SHP77 treated with DMSO at 0.1 percent for 48 hours (cell line): Measurements from ENCODE around the gene EDAR.

Source experiments
- DNase-seq: peaks from one replicate; lab custom pipeline; 2025; lab: John Stamatoyannopoulos, UW

EDAR gene

DNA sequence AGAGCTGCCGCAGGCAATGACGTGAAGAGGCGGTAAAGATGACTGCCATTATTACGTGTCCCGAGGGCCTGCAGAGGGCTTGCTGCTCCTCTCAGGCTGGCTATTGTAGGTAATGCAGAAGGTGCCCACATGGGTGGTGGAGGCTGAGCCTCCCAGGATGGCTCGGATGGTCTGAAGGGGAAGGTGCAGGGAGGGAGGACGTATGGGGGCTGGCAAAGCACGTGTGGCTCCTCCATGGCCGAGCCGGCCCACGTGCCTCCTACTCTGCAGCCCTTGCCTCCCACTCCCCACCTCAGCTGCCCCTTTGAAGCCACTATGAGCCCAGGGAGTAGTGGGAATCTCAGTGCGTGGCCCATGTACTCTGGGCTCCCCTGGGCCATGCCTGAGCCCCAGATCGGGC lies 48.9 kb downstream of the EDAR start:
- DNase-seq, result no peak

DNA sequence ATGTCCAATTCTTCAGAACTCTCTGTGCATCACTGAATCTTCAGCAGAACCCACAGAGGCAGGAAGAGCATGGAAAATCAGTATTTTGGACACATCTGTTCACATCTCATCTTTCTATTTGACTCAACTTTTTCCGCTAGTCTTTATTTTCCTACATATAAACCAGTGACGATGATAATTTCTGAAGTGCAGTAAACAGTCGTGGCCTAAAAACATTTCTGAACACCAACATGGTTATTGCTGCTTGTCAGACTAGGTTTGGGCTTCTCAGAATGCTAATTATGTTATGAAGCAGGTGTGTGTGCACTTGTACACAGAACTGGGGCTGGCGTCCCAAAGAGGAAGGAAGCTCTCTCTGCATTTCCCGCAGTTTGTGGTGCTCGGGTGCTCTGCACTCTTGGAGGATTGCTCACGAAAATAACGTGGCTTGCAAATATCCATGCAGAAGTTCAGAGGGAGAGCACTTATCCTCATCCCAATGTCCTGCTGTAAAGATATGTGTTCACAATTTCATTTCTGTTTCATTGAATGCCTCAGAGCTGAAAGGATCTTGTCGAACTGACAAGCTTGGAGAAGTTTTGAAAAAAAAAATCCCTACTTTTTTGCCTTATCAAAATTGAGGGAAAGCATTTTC lies 50.8 kb downstream of the EDAR start:
- no peak for DNase-seq

DNA sequence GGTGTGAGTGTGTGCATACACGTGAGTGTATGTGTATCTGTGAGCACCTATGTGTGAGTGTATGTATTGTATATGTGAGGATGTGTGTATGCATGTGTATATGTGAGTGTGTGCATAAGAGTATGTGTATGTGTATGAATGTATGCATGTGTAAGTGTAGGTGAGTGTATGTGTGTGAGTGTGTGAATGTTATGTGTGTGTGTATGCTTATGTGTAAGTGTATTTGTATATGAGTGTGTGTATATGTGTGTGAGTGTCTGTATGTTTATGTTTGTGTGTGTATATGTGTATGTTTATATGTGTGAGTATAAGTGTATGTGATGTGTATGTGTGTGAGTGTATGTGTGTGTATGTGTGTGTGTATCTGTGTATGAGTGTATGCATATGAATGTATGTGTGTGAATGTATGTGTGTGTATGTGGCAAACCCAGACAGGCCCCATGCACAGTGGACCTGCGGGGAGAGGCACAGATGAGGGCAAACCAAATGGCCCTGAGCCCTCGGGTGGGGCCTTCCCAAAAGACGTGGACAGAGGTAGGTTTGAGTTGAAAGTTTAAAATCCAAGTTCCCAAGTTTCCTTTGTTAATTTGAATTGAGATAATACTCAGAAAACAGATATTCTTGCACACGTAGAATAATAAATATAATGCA lies 51.5 kb downstream of the EDAR start:
- no peak for DNase-seq

DNA sequence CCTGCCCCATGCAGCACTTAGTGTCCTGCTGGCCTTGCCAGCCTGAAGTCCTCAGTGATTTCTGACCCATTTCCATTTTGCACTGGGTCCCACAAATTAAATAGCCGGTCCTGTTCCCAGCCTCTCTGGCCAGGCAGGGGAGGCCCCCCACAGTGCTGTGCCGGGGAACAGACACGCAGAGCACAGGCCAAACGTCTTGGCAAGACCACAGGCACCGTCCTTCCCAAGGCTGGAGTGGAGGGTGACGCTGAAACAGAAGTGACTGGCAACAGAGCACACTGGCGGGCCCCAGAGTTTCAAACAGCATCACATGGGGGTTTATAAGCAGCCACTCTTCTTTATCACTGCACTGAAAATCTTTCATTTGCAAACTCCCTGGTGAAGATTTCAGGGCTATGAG lies 52.2 kb downstream of the EDAR start:
- no peak for DNase-seq

DNA sequence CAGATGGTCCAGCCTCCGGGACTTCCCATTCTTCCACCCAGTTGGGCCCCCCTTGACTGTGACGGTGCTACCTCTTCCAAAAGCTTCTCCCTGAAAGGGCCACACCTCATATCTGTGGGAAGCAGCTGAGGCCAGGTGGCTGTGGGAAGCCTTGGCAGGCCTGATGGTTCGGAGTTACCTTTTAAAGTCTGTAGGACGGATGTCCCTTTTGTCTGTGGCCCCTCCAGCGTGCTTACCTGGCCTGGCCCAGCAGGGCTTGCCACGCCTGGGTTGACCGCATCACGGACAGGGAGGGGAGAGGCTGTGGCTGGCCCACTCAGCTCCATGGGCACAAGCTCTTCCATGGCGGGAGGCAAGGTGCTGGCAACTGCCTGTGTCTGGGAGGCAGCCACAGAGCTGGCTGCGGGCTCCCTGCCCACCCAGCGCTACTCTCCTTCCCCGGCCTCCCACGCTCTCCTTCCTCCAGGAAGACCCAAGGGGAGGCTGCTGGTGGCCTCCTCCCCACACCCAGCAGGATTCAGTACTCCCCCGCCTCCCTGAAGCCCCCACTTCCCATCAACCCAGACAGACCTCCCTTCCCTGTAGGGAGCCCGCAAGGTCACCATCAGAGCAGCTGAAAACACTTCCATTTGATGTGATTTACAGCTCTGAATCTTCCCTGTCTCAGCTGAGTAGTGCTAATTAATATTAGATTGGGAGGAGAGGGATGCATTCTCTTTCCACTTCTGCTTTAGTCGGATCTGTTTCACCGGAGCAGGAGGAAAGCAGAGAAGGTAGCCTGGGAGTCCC lies 52.8 kb downstream of the EDAR start:
- DNase-seq, result no peak

DNA sequence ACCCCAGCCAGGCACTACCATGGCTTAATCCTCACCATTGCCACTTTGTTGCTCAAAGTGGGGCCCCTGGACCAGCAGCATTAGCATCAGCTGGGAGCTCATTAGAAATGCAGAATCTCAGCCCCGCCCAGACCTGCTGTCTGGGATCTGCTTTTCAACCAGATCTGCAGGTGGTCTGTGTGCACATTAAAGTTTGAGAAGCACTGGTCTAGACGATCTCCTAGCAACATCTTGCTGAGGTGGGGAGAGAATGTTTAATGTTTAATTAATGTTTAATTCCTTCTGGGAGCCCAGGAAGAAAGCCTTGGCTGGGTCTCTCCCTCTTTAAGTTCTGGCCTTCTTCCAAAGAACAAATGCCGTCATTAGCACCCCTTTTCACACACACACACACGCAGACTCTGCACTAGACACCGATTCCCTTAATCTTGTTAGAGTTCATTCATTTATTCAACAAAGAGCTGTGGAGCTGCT lies 53.7 kb downstream of the EDAR start:
- DNase-seq, result no peak

DNA sequence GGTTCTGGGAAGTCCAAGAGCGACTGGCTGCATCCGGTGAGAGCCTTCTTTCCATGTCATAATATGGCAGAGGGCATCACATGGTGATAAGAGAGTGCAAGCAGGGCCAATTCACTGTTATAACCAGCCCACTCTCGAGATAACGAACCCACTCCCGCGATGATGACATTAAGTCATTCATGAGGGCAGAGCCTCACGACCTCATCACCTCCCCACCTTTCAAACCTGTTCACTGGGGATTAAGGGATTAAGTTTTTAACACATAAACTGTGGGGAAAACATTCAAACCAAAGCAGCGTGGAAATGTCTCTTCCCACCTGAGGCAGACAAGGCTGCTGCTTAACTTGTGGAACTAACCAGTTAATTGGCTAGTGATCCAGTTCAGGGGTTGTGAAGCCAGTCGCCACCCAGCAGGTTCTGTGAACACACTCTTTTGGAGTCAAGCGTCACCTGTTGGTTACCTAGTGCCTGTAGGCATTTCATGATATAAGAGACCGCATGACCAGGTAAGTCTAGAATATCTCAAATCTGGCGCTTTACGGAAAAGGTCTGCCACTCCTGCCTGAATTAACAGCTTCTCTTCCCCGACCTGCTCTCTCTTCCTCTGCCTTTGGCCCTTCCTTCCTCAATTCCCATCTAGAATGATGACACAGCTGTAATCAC lies 54.3 kb downstream of the EDAR start:
- no peak for DNase-seq

DNA sequence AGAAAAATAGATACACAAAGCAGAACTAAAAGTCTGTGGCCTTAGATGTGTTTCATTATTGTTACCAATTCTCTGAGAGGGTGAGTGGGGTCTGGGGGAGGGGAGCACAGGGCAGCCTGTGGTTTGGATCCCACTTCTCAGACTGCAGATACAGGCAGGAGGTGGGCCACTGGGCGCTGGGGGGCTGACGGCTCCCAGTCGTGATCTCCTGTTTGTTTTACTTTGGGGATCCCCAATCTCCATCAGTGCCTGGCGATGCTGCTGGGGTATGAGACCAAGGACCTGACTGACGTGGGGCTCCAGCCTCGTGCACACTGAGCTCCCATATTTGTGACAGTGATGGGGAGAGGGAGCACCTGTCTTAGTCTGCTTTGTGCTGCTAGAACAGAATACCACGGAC lies 54.9 kb downstream of the EDAR start:
- DNase-seq, result no peak

DNA sequence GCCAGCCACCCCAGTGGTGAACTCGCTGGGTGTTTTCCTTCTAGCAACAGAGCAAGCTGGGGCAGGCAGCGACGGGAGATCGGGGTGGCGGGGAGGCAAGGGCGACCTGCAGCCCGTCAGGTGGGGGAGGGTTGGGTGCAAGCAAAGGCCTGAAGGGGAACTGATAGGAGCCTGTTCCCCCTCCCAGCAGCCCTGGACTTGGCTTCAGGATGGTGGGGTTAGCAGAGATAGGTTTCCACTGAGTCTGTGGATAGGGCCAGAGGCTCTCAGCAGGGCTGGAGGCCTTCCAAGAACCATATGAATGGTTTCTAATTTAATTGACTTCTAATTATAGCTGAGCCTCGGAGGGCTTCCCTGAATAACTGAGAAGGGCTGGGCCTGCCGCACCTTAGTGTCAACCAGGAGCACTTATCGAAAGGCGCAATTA lies 55.3 kb downstream of the EDAR start:
- no peak for DNase-seq

DNA sequence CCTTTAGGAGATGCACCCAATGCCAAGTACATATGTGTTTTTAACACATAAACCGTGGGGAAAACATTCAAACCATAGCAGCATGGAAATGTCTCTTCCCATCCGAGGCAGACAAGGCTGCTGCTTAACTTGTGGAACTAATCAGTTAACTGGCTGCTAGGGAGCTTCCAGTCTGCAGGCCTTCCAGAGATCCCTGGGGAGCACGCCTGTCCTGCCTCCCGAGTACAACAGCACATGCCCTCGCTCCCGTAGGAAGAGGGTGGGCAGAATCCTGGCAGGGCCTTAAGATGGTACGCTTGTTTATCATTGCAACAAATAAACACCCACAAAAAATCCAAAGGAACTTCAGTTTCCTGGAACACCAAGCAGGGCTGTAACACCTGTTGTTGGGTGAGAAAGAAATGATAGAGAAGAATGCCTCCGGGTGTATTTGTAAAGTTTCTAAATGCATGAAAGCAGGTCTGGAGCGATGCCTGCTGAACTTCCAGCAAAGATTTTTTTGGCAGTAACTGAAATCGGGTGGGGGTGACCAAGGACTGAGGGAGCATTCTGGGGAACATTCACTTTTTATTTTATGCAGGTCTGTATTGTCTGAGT lies 56.2 kb downstream of the EDAR start:
- DNase-seq, result no peak

DNA sequence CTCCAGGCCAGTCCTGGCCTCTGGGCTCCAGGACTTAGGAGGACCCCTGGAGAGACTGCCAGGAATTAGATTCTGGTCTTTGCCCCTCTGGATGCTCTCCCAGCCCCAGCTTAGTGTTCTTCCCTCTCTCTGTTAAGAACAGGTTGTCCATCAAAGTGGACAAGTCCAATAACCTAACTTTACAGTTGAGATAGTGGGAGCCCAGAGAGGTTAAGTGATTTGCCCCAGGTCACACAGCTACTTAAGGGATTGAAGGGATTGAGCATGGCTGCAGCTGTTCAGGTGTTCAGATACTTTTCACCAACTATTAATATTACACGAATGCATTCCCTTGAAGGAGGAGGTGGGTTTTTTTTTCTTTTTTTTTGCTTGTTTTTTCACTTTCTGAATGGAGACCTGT lies 57.6 kb downstream of the EDAR start:
- no peak for DNase-seq

DNA sequence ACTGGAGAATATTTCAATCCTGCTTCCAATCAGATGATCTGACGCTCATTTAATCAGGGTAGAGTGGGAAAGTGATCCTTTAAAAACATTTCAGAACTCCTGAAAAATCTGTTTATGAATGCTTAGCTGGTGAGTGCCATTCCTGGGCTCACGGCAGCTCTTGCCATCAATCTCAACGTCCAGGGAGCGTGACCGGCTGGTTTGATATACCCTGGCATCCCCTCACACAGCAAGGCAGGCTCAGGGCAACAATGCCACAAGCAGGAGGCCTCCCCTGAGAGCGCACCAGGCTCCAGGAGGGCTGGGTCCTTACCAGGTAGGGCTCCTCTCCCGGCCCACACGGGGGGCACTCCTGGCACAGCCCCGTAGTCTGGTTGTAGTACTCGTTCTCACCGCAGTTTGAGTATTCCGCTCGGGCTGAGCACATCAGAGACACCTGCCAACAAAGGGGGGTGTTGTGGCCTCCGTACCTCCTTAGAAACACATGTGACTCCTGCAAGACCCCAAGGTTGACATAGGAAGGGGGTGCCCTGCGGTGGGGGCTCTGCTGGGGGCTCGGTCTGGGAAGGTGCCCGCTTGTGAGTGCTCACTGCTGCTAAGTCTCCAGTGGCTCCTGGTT lies 59.1 kb downstream of the EDAR start:
- DNase-seq, result no peak

DNA sequence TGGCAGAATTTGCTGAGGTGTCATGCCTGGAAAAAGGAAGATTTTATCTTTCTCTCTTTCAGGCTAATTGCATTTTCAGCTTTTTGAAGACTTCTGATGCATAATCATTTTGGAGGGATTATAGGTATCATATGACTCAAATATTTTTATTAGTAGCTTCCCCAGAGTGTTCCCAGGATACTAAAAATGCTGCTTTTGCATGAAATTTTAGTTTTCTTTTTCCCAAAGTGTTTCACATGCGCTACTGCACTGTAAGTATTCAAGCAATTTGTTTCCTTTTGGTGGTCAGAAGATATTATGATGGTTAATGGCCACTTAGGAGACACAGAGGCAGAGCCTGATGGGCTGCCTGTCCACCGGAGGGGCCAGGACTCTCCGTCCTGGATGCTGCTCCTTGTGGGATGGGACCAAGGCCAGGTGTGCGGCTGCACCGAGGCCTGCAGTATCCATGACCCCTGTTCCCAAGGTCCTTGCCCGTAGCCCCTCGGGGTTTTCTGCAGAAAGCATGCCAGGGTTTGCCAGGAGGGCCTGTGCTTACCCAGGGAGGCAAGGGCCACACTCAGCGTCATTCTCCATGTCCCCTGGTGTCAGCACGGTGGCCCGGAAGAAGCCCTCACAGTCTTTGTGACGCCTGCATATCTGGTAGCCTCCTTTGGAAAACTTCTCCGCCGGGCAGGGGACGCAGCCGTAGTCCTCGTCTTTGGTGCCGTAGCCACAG lies 60.2 kb downstream of the EDAR start:
- no peak for DNase-seq

DNA sequence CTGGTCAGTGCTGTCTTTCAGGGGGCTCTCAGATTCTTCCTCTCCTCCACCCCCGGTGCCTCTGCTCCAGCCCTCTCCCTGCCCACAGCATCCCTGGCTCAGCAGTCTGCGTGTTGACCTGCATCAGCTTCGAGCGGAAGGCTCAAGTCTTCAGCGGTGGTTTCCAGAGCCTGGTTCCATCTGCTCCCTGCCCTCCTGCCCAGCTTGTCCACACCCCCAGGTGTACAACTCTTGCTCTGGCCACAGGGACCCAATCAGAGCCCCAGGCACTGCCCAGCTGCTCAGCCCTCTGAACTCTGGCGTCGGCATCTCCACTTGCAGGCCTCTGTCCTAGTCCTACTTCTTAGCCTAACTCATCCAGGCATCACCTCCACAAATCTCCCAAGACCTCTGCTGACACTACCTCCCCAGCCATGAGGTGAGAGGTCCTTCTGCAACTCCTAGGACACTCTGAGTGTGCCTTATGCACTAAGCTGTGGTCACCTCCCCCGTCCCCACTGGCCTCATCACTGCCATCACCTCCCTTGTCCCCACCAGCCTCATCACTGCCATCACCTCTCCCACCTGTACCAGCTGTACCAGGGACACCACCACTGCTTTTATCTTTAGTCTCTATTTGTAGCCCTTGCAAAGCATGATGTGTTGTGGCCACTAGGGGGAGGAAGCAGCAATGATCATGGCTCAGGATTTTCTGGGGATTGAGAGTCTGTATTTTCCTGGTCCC lies 60.9 kb downstream of the EDAR start:
- peak; percentile 49 for DNase-seq

DNA sequence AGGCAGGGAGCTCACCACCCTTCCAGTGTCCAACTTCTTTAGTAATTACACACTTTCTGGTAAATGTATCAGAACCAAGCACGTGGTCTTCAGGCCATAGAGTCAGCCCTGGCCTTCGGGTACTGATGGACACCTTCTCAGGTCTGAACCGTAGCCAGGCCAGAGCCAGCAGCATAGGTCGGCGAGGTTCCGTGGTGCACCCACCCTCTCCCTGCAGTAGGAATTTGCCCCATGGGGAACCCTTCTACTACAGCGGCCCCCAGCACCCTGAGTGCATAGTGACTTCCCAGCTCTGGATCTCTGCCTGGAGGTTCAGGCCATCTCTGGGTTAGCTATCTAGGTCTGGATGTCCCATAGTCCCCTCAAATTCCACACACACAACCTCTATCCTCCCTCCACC lies 61.6 kb downstream of the EDAR start:
- no peak for DNase-seq

DNA sequence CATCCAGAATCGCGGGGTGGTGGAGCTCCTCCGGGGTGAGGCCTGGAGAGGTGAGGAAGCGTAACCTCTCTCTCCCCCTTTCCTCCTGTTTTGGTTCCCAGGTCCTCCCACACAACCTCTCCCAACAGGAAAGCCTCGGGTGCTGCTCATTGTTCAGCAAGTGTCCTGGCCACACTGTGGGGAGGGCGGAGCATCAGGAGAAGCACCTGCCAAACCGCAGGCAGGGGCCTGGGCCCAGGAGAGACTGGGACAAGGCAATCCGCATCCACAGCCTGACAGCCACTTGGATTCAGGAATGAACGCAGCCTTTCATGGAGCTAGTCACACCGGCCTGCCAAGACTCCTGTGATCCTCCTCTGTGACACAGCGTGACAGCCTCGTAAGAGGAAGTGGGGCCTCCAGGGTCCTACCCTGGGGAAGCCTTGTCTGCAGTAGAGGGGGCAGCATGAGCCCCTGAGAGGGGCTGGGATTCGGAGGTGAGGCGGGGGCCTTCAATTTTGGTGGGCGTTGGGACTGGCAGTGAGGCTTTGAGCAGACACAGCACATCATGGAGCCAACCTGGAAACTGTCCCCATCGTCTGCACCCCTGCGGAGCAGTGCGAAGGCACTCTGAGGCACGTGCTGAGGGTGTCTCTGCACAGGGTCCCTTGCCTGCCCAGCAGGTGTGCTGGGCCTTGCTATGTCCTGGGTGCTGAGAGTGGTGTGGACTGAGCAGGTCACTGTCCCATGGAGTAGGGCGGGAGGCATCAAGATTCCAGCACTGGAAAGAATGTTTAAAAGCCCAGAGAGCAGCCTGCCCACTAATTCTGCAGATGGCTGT lies 62.2 kb downstream of the EDAR start:
- no peak for DNase-seq

DNA sequence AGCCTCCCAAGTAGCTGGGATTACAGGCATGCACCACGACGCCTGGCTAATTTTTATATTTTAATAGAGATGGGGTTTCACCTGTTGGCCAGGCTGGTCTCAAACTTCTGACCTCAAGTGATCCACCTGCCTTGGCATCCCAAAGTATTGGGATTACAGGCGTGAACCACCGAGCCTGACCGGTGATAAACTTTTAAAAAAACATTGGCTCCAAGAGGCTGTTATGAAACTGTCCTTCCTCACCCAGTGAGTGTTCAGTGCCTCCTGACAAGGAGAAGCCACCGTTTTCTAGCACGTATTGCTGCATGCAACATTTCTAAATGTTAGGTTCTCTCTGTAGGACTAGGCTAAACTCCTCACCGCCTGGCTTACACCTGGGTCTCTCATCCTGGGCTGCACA lies 63.3 kb downstream of the EDAR start:
- no peak for DNase-seq

DNA sequence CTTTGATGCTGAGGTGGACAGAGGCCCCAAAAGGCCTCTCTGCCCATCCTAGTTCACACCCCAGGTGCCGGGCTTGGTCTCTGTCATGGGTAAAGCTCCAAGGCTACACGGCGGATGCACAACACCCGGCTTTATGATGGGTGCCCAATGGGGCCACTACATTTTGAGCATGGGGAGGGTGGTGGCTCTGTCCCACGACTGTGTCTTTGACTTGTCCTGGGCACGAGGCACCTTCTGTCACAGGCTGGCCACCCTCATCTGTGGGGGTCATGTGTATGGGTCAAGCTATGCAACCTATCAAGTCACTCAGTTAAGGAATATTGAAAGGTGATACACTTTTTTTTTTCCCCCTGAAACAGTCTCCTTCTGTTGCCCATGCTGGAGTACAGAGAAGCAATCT lies 63.7 kb downstream of the EDAR start:
- no peak for DNase-seq

DNA sequence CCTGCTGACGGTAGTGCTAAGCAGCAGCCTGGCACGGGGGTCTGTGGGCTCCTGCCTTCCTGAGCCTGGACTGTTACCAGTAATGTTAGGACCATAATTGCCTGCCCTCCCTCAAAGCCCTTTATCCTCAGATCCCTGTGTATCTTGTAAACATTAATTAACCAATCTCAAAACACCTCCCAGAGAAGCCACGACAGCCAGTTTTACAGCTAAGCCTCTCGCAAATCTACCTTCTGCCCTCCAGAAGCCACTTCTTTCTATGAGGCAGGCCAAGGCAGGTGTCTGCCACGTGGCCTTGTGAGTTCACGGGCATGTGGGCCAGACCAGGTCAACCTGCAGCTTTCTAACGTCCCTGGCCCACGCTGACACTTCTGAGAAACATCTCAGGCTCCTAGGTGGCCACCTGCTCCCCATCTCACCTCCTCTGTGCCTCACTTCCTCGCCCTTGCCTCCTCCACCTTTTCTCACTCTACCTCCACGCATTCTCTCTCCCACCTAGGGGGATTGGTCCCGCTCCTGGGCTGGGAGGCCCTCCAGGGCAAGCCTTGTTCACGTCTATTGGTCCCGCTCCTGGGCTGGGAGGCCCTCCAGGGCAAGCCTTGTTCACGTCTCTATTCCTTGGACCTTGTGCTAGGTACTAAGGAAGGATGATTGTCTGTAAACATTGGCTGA lies 64.3 kb downstream of the EDAR start:
- no peak for DNase-seq
